Activated T-cell treated with anti-CD3 and anti-CD28 coated beads for 4 hours (primary cell): ENCODE data around the gene CFAP70.

Experiments used
- DNase-seq: peaks from one replicate; pipeline ENCODE4 v3.0.0-alpha.2; 2020

Gene CFAP70

DNA sequence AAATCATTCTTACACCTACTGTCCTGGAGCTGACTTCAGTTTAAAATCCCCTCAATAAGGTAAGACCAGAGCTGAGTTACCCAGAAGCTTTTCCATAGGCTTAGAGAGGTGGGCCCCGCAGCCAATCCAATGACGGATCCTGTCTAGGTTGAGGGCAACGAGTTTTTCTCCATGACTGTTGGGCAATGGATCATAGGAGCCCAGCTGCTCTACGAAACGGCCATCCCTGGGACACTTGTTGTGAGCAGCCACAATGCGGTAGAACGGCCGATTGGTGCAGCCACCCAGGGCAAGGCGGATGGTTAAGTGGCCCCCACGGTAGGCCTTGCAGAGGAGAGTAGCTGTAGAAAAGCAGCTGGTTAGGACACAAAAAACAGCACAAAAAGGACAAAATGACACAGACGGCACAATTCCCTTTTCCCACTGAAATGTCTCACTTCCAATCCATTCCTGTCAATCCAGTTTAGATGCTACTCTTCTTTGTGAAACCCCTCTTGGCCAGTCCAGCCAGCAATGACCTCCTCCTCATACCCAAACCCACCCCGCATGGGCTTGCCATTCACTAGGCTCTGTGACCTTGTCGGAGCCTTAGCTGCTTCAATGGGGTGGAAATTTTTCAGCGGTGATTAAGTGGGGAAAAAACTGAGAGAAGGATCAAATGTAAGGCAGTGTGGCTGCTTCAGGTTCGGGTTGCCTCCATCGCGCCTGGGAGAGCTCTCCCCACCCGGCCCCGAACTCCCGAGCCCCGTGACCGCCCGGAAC, 106.8 kb downstream of the CFAP70 start:
- no peak for DNase-seq

DNA sequence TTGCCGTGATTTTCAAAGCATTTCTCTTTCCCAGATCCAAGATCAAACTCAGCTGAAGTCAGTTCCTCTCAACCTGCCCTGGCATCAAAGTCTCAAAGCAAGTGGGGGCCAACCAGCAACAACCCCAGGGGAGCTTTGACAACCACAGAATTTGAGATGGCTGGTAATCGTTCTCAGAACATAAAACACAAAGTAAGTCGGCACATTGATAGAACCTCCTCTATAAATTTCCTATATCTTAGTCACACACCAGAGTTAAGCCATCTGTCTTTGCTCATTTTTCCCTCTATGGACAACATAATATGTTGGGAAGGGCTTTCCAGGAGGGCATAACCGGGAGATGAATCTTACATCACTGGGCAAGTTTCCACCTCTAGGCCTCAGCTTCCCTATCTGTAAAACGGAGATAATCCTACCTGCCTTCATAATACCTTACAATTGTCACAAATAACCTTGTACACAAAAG, 110.4 kb downstream of the CFAP70 start:
- no peak for DNase-seq

DNA sequence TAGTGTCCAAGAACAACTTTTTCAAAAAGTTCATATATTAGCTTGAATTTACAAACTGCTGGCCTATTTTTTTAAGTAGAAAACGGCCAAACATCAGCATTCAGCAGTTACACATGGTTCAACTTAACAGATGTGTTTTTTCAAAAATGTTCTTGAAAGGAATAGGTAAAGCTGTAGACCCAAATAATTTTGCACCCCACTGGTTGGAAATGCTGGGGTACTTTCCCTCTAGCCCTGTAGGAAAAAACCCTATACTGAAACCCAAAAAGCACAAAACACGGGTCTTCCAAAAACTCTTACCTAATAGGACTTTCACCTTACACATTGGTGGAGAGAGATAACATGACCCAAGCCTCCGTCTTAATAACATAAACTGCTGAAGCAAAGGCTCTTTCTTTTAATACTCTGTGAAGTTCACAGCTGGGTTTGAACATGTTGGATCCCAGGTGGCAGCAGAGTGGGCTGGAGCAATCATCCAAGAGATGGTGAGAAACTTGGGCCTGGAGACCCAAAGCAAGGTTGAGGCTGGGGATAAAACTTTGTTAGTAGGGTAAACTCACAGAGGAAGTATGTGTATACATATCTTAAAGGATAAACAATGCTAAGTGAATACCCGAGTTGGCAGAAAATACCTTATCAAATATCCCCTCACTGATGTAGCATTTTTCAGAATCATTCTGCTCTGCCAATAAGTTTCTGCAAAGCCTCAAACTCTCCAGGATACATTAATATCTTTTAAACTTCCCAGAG, 111.0 kb downstream of the CFAP70 start:
- no peak for DNase-seq

DNA sequence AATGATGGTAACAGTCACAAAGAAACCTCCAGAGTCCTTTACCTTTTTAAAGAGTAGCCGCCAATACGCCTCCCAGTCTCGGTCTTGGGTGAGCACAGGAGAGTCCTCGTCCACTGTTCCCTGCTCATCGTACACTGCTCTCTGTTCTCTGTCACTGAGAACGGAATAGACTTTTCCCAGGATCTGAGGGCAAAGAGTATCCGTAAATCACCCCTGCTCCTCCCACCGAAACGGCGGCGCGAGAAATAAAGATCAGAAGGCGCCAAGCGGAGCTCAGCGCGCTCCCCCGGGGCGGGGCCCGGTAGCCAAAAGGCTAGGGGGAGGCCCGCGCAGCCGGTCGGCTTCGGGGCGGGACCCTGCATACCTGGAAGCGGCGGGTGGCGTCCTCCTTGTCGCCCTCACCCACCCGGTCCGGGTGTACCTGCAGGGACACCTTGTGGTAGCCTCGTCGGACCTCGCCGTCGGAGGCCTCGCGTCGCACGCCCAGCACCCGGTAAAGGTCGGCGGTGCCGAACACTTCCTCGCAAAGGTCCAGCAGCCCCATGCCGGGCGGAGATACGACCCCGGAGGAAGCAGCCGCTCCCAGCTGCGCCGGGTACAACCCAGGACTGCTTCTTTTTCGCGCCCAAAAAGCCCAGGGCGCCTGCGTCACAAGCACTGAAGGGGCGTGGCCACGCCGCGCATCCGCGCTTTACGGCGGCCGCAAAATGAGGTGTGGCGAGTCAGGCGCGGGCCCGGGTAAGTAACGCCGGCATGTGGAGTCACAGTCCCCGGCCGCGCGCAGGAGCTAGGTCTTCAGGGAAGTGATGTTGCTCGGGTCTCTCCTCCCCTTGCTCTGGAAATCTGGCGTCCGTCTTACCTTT, 111.8 kb downstream of the CFAP70 start, which contains the start of gene DNAJC9:
TSS of gene DNAJC9 (minus strand) at position 610 of the 863 bp plus-strand sequence. CDS start at position 544, 66 bp downstream.
- DNase-seq, result peak; percentile 97

DNA sequence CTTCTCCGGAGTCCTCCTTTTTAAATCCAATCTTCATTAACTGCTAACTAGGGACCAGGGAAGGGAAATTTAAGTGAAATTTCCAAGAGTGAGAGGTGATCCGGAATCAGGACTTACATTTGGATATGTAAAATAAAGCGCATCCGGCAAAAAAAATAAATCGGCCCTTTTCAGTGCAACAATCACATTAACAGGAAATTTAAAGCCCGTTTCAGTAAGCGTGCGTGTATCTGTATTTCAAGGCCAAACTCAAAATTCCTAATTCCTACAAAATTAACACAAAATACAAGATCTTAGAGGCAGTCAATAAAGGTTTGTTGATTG, 112.4 kb downstream of the CFAP70 start:
- no peak for DNase-seq

DNA sequence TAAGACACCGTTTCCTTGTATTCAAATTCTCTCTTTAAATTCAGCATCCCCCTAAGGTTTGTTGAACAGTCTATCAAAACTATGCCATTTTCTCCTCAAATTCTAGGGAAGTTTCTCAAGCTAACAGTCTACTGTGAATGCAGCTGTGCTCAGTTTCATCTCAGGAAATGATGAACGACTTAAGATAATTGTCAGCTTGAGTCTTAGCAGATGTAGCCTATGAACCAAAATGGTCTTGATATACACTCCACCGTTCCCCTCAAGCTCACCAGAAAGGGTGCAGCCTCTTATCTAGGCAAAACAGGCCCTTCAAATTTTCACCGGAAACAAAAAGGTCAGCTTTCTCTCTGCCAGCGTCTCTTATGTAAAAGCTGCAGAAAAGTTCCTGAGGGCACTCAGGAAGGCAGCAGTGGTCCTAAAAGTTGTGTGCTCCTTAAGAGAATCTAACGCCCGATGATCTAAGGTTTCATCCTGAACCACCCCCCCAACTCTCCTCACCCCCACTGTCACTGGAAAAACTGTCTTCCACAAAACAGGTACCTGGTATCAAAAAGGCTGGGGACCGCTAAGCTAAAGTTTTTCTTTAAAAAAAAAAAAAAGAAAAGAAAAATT, 113.7 kb downstream of the CFAP70 start:
- DNase-seq, result no peak

DNA sequence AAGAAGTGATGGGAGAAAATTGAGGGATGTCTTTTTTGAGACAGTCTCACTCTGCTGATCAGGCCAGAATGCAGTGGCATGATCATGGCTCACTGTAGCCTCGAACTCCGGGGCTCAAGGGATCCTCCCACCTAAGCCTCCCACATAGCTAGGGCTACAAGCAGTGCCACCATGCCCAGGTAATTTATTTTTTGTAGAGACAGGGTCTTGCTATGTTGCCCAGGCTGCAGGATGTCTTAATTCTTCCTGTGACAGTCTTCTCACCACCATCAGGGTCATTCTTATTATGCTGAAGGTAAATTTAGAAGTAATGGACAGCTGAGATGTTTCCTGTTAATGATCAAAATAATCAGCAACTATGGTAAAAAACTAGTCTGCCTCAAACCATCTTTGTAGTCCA, 118.8 kb downstream of the CFAP70 start:
- no peak for DNase-seq

DNA sequence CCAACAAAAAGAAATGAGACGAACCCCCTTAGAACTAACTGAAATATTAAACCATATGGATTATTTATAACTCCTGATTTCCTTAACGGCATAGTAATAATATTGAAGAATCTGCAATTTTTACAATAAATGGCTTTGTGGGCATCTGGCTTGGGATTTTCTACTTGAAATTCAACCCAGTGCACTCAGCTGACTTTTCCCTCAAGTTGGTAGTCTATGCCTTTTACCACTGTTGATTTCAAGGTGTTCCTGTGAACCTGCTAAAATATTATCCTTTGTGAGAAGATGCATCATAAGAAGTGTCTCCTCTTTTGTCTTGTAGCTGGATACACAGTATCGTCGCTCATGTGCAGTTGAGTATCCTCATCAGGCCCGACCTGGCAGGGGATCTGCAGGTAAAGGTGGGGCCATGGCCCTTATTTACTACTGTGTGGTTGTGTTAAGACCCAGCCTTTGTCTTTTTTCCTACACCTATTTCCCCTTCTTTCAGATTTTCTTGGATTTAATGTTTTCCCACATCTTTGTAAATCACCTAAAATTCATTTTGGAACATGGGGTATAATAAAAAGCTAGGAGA, 119.6 kb downstream of the CFAP70 start:
- no peak for DNase-seq

DNA sequence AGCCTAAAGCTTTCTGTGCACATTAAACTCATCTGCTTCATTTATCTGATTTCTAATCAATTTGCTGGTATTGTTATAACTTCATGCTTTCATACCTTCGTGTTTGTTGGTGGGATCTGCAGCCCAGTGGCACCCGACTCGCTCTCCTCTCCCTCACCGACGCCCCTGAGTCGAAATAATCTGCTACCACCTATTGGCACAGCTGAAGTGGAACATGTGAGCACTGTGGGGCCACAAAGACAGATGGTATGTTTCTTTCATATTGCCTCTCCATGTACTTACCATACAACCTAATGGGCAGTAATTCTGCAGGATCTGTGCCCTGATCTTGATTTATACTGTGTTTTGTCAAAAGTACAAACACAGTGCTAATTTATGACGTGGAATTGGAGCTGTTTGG, 124.0 kb downstream of the CFAP70 start:
- no peak for DNase-seq

DNA sequence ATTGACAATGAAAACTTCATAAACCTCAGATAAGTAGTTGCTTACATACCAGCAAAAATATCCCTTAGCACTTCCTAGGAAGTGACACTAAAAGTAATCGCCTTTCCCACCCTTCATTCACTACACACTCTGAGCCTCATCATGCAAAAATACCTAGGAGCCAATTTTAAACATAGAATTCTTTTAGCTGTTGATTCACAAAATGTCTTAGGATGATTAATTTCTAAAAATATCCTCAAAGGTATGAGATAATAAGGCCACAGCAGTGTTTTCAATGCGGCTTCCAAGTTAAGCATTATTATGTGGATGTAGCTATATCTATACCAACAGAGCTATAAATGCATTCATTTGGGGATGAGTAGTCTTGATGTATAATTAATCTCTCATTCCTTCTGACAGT, 124.8 kb downstream of the CFAP70 start:
- DNase-seq, result no peak

DNA sequence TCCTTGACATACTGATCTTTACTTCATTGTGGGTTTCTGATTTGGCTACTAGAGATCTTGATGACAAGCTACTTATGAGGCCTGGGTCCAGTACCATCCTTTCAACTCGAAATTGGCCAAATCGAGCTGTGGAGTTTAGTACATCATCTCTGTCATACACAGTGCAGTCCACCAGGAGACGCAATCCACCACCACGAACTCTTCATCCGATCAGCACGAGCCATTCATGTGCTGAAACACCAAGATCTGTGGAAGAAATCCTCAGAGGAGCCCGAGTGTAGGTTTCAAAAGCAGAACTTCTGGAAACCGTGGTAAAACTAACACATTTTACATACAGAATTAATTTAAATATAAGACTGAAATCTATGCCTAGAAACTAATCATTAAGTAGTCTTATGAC, 125.8 kb downstream of the CFAP70 start:
- DNase-seq, result no peak

DNA sequence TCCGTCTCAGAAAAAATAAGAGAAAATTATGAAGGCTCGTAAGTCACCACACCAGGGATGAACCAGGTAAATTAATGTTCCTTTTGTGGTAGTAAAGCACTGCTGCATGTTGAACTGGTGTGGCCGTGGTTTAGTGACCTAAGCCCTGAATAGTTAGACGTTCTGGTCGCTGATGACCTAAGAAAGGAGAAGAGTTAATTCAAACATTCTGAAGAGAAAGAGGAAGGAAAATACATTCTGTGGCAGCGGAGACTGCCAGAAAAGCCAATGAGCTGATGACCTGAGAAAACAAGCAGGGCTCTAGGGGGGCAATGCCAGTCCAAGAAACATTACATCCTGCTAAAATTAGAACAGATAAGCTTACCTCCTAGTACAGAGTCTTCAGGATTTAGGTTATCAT, 129.1 kb downstream of the CFAP70 start:
- DNase-seq, result no peak

DNA sequence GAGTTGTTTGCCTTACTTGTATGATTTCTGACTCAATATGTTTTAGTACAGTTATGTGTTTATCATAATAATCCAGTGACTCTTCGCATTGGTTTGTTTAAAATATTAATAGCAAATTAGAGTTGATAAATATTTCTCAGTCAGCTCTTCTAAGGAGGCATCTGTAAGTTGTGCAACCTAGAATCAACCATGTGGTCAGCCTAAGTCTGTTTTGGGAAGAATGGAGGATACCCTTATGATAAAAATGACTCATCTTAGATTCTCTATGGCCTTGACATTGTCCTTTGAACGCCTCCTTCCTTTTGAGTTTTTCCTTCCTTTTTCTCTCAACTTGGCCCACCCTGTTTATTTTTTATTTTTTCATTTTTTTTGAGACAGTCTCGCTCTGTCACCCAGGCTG, 130.4 kb downstream of the CFAP70 start:
- DNase-seq, result no peak

DNA sequence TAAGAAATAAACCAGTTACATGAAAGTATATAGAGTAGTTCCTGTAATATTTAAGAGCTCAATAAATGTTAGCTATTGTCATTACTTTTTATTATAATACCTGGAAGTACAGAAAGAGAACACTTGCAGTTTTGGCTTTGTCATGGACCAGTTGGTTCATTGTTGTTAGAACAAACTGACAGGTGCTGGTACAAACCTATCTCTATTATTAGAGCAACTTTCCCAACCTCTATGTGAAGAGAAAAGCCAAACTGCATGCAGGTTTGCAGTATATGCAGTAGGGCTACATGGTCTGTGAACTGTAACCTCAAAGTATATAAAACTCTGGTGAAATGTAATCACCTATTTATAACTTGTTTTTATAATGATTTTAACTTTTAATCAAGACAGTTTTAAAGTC, 132.0 kb downstream of the CFAP70 start:
- DNase-seq, result no peak

DNA sequence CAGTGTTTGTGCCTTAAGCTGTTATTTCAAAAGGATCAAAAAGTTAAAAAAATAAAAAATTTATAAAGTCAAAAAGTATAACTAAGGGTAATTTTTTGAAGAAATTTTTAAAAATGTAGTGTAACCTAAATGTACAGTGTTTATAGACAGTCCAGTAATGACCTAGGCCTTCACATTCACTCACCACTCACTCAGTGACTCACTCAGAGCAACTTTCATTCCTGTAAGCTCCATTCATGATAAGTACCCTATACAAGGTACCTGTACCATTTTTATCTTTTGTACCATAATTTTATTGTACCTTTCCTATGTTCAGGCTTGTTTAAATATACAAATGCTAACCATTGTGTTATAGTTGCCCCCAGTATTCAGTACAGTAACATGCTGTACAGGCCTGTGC, 133.1 kb downstream of the CFAP70 start:
- DNase-seq, result no peak

DNA sequence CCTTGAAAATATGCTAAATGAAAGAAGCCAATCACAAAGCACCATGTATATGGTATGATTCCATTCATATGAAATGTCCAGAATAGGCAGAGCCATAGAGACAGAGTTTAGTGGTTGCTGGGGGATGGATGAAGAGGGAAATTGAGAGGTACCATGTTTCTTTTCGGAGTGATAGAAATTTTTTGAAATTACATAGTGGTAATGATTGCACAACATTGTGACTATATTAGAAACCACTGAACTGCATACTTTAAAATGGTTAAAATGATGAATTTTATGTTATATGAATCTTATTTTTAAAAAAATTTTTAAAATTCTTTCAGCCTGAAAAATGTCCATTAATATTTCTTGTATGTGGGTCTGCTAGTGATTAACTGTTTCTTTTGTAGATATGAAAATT, 137.7 kb downstream of the CFAP70 start:
- no peak for DNase-seq

DNA sequence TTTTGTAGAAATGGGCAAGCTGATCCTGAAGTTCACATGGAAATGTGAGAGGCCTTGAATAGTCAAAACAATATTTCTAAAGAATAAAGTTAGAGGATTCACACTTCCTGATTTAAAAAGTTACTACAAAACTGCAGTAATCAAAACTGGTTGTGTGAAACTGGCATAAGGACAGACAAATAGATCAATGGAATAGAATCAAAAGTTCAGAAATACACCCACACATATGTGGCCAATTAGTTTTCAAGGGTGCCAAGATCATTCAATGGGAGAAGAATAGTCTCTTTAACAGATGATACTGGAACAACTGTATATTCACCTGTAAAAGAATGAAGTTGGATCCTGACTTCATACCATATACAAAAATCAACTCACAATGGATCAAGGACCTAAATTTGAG, 139.3 kb downstream of the CFAP70 start:
- DNase-seq, result no peak

DNA sequence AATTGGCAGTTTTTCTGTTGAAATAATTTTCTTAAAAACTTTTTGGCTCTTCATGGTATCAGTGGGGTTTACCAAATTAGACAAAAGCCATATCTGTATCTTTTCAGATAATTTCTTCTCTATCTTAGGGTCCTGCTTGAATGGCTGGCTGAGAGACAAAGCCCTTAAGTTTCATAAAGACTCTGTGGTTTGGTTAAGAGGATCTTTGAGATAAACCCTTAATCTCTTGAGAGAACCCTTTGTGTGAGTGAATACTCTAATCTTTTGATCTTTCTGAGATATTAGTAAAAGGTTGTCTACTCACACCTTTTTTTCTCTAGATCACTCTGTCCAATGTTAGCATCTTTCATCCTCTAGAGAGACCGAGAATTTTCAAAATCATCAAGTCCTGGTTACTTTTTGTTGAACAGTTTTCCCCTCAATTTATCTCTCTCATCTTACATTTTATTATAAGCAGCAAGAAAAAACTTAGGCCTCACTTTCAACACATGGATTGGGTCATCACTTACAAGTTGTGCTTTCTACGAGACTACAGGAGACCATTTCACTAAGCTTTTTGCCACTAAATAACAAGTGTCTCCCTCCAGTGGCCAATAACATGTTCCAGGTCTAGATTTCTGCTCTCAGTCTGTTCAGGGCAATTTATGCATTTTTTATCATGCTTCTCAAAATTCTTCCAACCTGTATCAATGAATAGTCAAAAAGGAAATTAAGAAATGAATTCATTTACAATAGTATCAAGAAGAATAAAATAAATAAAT, 140.1 kb downstream of the CFAP70 start:
- DNase-seq, result no peak

DNA sequence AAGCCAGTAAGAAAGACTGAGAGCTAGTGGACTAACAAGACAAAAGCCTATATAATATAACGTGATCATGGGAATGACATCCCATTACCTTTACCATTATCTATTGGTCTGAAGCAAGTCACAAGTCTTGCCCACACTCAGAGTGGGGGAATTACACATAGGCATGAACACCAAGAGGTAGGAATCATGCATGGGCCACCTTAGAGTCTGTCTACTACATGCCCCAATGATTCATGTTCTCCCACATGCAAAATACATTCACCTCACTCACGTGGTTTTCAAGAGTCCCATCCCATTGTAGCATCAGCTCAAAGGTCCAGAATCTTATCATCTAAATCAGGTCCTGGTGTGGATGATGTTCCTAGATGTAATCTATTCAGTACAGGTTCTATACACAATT, 141.0 kb downstream of the CFAP70 start:
- DNase-seq, result no peak

DNA sequence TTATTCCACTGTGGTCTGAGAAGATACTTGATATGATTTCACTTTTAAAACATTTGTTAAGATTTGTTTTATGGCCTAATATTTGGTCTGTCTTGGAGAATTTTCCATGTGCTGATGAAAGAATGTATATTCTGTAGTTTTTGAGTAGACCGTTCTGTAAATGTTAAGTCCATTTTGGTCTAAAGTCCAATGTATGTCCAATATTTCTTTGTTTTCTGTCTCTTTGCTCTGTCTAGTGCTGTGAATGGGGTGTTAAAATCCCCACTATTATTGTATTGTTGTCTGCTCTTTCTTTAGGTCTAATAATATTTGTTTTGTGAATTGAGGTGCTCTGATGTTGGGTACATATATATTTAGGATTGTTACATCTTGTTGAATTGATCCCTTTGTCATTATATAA, 142.9 kb downstream of the CFAP70 start:
- no peak for DNase-seq

DNA sequence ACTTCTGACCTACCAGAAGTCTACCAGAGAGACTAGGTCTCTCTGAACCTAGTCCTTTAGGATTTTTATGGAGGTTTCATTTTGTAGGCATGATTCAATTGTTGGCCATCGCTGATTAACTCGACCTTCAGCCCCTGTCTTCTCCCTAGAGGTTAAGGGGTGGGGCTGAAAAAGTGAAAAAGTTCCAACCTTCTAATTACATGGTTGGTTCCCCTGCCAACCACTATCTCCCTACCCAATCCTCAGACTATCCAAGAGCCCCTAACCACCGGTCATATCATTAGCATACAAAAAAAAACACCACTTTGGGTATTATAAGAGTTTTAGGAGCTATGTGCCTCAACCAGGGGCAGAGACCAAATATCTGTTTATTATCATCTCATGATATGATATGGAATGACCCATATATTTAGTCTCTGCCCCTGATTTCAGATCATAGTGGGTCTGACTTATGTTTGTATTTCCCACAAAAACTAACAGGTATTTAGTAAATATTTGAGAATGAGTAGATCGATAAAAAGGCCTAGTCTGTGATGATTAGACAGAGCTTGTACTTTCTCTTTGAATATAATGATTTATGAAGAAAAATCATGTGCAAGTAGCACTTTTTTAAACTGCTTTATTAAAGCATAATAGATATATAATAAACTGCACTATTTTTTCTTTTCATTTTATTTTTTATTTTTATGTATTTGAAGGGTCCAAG, 147.4 kb downstream of the CFAP70 start:
- no peak for DNase-seq
